ENCODE measurements around the gene TIGD1.

TIGD1 gene

DNA sequence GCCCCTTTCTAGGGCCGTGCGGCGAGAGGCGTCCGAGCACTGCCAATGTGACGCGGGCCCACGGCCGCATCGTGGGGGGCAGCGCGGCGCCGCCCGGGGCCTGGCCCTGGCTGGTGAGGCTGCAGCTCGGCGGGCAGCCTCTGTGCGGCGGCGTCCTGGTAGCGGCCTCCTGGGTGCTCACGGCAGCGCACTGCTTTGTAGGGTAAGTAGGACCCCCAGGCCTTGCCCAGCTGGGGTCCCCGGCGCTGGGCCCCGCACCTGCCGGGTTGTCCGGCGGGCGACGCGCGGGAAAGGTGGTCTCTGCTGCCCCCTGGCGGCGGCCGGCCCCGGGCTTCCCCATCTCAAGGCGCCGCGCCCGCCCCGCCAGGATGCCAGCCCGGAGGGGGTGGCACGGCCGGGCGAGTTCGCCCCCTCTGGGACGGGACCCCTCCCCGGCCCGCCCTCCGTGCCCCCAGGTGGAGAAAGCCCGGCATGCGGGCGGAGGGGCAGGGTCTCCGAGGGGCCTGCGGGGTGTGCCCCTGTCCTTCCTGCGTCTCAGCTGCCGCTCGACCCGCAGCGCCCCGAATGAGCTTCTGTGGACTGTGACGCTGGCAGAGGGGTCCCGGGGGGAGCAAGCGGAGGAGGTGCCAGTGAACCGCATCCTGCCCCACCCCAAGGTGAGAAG, 28.3 kb downstream of the TIGD1 start:
- peak; percentile 73 to 76 for DNase-seq

DNA sequence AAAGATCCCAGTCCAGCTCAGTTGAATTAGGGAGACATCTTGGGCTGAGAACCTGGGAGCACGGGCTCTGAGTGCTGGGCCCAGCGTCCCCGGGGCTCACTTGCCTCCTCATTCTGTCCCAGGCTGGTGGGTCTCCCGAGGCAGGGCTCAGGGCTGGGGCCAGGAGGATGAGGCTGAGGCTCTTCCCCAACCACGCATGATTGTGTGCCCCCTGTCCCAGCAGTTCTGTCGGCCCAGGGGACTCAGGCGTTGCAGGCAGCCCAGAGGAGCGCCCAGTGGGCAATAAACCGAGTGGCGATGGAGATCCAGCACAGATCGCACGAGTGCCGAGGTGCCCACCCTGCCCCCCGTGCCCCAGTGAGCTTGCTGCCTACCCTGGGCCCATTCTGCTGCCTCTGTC, 29.3 kb downstream of the TIGD1 start:
- DNase-seq = no peak

DNA sequence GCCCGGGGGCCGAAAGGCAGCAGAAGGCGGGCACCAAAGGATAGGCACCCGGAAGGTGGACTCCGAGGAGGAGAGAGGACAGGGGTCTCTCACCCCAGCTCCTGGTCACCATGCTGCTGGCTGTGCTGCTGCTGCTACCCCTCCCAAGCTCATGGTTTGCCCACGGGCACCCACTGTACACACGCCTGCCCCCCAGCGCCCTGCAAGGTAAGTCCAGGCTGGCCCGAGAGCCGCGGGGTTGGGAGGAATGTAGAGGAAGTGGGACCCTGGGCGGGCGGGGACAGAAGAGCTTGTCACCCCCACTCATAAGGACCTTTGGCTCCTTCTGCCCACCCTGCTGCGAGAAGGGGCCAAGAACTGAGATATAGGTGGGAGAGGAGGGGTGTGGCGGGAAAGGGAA, 29.9 kb downstream of the TIGD1 start:
- DNase-seq = no peak

DNA sequence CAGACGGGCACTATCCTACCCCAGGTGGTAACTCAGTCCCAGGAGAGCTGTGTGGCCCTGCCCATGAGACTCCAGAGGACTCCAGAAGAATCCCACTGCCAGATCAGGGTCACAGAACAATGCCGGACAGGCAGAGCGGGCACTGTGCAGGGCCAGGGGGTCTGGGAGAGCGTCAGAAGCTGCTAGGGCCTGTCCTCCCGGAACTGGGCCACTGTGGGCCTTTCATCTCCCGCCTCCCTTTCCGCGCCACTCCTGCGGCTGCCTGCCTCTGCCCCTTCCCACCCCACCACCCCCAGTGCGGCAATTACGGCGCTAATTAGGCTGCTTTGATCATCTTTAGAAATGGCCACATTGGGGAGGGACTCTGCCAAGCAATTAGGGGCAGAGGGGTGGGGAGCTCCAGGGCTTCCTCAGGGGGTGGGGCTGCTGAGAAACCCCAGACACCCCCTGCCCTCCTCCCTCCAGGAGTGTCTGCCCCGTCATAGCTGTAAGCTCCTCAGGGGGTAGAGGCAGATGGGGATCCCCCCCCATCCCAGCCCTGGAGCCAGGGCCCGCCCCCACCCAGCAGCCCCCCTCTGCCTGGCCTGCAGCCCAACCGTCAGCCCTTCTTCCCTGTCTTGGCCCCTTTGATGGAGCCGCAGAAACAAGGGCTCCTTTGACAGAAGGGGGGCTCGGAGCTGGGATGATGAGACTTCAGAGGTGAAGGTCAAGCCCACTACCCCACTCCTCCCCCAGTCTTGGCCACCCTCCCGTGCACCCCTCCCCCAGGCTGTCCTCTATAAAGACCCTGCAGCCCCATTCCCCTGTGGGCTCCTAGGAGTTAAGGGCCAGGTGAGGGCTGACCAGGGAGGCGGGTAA, 30.5 kb downstream of the TIGD1 start, which contains the start of gene PRSS56:
Gene PRSS56 (plus strand): TSS at position 808 of the 858 bp plus-strand sequence. CDS start 211 bp downstream, outside the sequence.
- DNase-seq = no peak

DNA sequence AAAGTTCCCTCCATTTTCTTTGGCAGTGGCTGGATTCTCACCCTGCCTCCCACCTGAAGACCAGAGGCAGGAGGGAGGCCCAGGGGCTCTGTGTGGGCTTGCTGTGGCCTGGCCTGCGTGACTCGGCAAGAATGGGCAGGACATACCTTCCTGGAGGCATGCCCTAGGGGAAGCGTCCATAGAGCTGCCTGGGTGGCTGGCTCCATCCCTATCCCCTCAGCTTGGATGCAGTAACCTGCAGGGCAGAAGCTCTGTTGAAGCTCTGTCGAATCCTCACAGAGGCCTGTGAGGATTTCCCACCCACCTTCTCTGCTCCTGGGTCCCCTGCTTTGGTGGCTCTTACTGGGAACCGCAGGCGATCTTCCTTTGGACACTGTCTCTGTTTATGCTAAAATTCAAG, 31.5 kb downstream of the TIGD1 start:
- no peak for DNase-seq

DNA sequence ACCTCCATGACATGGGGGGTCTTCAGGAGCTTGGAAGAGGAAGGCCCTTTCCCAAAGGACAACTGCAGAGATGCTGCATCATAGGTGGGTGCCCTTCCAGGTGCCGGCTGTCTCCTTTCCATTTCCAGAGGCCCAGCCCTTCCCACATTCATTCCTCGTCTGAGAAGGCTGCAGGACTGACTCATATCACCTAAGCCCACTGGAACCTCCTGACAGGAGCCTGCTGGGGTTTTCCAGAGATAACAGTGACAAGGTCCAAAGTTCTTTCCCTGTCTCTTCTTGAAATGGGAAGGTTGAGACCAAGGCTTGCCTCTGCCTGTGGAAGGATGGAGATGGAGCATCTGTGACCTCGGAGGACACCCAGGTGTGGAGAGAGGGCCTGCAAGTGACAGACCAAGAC, 33.8 kb downstream of the TIGD1 start:
- DNase-seq = no peak

DNA sequence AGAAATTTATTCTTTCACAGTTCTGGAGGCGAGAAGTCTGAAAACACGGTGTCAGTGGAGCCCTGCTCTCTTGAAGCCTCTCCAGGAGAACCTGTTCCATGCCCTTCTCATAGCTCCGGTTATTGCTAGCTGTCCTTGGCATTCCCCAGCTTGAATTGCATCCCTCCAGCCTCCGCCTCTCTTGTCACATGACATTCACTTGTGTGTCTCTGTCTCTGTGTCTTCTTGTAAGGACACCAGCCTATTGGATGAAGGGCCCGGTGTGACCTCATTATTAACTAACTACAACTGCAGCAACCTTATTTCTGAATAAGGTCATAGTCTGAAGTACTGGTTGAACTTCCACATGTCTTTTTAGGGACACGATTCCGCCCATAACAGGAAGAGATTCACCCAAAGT, 34.7 kb downstream of the TIGD1 start:
- DNase-seq = no peak

DNA sequence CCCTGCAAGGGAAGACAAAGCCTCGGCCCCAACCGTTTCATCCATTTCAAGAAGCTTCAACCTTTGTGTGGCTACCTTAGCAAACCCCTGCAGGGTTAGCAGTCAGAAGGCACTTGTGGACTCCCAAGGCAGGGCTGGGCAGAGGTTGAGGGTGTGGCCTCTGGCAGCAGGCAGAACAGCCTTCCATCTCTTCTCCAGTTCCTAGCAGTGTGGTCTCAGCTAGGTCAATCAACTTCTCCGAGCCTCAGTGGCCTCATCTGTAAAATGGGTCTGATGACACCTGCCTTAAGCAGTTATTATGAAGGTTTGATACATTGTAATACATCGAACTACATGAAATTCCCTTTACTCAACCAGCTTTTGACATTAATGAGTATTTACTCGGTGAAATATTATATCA, 37.0 kb downstream of the TIGD1 start:
- no peak for DNase-seq

DNA sequence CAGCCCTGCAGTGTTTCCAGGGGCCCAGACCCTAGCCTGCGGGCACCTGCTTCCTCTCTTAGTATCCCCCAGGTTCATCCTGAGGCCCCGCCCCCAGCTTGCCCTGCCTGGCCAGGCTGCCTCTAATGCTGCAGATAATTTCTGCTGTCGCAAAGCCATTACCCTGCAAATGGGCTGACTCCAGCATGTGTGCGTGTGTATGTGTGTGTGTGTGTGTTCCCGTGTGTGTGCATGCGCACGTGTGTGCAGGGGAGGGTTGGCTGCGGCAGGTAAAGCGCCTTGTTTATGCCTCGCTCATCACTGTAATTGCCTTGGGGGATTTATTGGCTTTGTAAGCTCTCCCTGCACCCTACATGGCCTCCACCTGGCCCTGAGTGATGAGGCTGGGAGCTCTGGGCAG, 37.8 kb downstream of the TIGD1 start:
- DNase-seq = no peak

DNA sequence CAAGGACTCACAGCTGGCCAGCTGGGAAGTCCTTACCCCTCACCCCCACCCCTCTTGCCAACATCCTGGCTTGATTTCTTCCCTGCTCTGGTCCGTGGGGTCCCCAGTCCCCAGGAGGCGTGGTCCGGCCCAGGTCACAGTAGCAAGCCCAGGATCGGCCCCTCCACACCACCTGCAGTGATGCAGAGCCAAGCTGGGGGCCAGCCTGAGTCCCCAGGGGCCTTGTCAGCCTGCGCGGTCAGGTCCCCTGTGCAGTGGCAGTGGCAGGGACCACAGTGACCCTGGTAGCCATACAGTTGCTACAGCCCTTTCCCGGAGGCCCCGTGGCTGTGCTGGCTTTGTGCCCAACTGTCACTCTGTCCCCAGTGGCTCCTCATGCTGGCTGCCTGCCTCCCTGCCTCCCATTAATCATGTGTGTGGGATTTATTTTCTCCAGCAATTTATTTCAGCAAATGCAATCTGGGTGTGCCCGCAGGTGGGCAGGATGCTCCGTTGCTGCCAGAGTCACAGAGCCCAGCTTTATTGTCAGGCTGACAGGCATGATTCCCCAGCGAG, 38.9 kb downstream of the TIGD1 start:
- no peak for DNase-seq

DNA sequence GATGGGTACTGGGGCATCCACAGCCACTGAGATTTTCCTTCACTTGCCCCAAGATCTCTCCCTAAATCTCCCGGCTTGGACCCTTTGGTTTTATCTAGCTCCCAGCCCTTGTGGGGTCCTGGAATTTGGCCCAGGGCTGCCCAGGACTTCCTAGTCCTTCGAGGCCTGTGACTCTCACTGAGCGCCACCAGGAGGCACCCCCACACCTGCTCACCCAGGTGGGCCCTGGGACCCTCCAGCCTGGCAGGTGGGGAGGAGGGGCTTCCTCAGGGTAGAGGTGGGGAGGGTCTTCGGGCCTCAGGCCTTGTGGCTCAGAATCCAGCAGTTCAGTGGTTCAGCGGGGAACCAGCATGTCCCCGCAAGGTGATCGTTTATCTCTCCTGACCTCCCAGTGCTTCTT, 42.1 kb downstream of the TIGD1 start:
- DNase-seq = no peak

DNA sequence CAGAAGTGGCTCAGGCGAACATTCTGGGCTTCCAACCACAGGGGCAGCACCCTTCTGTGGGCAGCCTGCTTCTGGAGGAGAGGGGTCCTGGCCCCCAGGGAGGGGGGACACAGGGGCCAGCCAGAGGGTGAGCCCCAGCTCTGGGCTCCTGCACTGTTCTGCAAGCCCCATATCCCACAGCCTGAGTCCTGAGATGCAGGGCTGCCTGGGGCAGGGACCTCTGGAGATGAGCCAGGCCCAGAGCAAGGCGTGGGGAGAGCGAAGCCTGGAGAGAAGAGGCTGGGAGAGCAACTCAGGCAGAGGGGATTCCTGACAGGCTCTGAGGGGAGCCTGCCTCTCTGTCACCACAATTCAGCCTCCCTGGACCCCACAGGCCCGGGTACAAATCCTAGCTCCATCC, 43.6 kb downstream of the TIGD1 start:
- DNase-seq = no peak

DNA sequence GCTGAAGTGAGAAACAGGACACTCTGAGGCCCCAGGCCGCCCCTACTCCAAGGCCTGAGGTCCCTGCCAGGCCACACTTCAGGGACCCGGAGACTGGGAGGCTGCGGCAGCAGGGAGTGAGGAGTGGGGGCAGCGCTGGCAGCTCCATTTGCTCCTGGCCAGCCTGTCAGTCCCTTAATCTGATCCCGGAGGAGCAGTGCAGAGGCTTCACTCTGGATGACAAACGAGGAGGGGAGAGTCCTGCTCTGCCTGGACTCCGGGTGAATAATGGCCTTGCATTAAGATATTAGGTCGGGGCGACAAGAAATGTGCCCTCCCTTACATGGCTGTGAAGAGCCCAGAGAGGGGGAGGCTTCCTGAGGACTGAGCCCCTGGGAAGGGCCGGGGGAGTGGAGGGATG, 44.5 kb downstream of the TIGD1 start:
- DNase-seq = no peak

DNA sequence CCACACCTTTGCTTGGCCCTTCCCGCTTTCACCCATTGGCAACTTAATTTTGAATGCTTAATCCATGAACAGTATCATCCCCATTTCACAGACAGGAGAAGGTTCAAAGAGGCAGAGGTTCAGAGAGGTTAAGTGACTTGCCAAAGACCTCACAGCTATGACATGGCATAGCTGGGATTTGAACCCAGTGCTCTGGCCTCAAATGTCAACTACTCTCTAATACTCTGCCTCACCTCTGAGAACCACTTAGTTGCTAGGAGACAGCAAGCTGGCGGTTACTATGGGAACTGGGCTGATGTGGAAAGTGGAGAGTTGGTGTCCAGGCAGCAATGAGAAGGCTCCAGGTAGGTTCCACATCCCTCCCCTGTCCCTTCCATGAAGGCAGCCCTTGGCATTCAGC, 45.9 kb downstream of the TIGD1 start:
- no peak for DNase-seq

DNA sequence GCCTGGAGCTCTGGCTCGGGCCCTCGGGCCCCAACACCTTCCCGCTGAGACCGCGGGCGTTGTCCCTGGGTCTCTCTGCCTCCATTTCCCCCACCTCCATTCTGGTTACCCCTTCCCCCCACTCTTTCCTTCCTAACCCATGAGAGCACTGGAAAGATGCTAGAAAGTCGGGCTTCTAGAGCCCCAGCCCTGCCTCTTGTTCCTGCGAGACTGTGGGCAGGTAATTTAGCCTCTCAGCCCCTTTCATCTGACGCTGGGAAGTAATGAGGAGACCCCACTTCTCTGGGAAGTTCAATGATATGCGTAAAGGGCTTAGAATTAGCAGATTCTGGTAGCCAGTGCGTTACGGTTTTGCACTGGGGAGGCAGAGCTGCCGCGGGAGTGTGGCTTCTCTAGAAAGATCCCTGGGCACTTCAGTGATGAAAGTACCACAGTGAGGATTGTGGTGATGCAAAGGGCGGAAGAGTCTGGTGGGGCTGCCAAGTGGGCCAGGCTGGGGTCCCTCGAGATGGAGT, 46.5 kb downstream of the TIGD1 start:
- no peak for DNase-seq

DNA sequence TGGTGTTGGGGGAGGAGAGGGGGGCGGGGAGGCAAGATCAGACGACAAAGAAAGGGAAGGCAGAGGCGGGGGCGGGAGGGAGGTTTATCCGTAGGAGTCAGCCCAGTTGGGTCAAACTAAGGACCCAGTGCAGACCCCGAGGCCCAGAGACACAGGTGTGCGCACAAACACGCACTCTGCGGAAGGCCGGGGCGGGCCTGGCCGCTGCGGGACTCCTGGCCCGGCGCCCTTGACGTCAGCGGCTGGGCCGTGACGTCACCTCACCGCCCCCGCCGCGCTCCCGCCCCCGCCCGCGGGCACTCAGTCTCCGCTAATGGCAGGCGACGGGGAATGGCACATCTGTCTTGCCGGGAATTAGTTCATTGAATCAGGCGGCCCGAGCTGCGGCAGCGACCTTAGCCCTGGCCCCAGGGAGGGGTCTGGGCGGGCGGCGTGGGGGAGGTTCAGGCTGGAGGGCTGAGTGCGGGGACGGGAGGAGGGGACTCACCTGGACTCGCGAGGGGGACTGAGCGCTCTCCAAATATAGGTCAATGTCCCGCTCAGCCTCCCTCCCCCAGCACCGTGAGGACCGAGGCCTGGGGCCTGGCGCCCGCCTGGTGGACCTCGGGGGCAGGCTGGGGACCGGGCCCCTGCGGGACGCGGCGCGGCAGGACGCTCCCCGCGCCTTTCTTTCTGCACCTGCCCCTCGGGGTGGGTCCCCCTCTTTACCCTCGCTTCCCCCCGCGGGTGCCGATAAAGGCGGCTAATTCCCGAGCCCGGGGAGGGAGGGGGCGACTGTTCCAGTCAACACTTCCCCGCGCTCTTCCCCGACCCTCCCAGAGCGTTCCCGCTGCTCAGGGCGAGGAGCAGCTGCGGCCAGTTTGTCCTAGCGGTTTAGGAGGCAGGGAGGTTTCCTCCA, 47.2 kb downstream of the TIGD1 start:
- peak; percentile 39 to 45 for DNase-seq

DNA sequence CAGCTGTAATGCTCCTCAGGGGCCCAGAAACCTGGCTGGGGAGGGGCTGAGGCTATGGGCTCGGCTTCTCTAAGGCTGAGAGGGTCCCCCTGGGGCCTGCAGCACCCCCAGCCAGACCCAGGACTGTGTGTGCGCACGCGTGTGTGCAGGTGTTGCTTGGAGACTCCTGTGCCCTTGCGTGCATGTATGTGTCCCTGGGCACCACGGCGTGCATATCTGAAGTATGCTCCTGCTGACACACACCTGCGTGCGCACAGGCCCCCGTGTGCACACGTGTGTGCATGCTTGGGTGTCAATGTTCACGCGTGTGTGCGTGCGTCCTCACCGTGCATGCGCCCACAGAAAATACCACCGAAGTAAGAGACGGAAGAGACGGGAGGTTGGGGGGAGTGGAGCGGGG, 47.8 kb downstream of the TIGD1 start:
- DNase-seq = peak in 1 of 2 experiments; percentile 10

DNA sequence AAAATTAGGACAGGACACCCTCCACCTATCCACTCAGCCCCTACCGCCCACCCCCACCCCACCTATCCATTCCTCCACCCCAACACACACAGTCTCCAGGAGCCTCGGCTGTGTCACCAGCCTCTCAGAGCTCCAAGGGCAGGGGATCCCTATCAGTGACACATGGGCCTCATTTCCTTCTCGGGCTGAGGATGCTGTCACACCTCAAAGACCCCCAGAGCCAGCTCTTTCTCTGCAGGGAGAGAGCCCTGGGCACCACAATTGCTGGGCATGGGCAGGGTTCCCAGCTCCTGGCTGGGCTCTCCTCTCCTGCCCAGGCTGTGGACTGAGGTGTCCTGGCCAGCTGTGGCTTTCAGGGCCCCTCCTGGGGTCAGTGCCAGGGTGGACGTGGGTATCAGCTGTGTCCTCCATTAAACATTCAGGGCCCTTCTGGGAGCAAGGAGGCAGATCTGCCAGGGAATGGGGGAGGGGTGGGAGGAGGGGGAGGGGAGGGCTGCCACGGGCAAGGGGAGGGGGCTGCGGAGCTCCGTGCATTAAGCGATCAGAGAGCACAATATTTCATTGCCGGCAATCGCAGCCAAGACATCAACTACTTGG, 48.5 kb downstream of the TIGD1 start:
- DNase-seq = no peak

DNA sequence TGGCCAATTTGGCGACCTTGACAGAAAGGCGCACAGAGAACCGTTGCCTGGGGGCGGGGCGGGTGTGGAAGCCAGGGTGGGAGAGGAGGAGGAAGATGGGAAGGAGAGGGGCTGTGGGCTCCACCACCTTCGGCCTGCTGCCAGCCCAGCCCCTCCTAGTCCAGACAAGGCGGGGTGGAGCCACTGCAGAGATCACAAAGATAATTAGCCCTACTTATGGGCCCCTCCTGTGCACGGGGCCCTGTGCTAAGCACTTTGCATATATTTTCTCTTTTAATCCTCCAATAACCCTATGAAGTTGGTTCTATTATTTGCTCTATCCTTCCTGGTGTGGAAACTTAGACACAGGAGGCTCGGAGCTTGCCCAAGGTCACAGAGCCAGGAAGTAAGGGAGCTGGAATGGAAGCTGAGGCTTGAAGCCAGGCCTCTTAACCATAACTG, 49.0 kb downstream of the TIGD1 start:
- no peak for DNase-seq

DNA sequence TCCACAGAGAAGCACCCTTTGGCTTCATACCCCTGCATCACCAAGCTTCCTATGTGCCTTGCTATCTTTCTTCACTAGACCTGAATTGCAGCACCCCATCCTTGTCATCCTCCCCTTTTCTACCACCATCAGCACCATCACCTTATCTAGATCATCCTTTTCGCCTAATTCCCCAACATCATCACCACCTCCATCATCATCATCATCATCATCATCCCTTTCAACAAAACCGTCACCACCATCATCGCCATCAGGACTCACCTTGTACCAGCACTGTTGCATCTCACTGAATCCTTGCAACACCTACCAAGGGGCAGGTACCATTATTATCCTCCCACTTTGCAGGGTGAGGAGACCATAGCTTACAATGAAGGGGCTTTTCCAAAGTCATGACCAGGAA, 51.9 kb downstream of the TIGD1 start:
- DNase-seq = no peak

Data from activated CD4-positive, alpha-beta T cell treated with anti-CD3 and anti-CD28 coated beads, Interleukin-2, amount 50 U/mL, for 48 hours (primary cell).